Heart left ventricle (tissue), 16 donors: ENCODE data around the gene HMG20A. TPM values are rescaled to one million over a fixed set of nuclear protein-coding genes. Genes with fewer than 3 reads are reported as not detected.

ENCODE experiments used
- ATAC-seq, 4 donors: fragments of 200-7000 bp; cut with Tn5 transposase; one replicate each; pipeline ENCODE4 v1.9.1; 2020 to 2022; ENCODE audit warnings: moderate library complexity in 4 of 4, mild to moderate bottlenecking in 3 of 4, moderate number of reproducible peaks in 1 of 4
- DNase-seq, 5 donors: peaks; one replicate each; pipeline ENCODE4 v3.0.0-alpha.2; 2020
- H3K27ac ChIP-seq, 12 donors: fragments of 200-600 bp; sonication (generic) in 4 of 12; one replicate each; pipeline versions ENCODE4 v1.5.0 to v1.8.0; 2016 to 2022; ENCODE audit warnings: mild to moderate bottlenecking in 2 of 12
- H3K27me3 ChIP-seq, 9 donors: fragments of 200-600 bp; sonication (generic) in 2 of 9; one replicate each; pipeline versions ENCODE4 v1.5.1 to v1.8.0; 2016 to 2022; ENCODE audit warnings: mild to moderate bottlenecking in 3 of 9
- H3K36me3 ChIP-seq, 9 donors: fragments of 200-600 bp; sonication (generic) in 2 of 9; one replicate each; pipeline versions ENCODE4 v1.5.0 to v1.8.0; 2018 to 2022; ENCODE audit warnings: mild to moderate bottlenecking in 2 of 9
- H3K4me1 ChIP-seq, 12 donors: fragments of 200-600 bp; sonication (generic) in 4 of 12; one replicate each; pipeline versions ENCODE4 v1.5.0 to v1.8.0; 2016 to 2022; ENCODE audit warnings: mild to moderate bottlenecking in 3 of 12
- H3K4me3 ChIP-seq, 12 donors: fragments of 200-600 bp; sonication (generic) in 4 of 12; one replicate each; pipeline versions ENCODE4 v1.5.0 to v1.8.0; 2017 to 2022; ENCODE audit warnings: mild to moderate bottlenecking in 9 of 12, moderate library complexity in 4 of 12
- H3K9me3 ChIP-seq, 12 donors: fragments of 200-600 bp; sonication (generic) in 4 of 12; one replicate each; pipeline versions ENCODE4 v1.5.0 to v1.8.0; 2016 to 2022; ENCODE audit warnings: mild to moderate bottlenecking in 1 of 12
- CTCF ChIP-seq, 12 donors: fragments of 200-600 bp; sonication (generic) in 4 of 12; IDR thresholded peaks; one replicate each; pipeline versions ENCODE4 v1.5.0 to v1.8.0; 2018 to 2022; ENCODE audit warnings: antibody characterized with exemption in 12 of 12, mild to moderate bottlenecking in 5 of 12
- POLR2A ChIP-seq, 2 donors: fragments of 450-650 bp; IDR thresholded peaks; one replicate each; pipeline ENCODE4 v1.6.1; 2017; ENCODE audit warnings: antibody characterized with exemption in 2 of 2, mild to moderate bottlenecking in 2 of 2, moderate library complexity in 2 of 2
- WGBS, 4 donors: extraction: QIAGEN DNeasy Blood & Tissue Kit in 2 of 4; methylation state at CpG; one replicate each; pipeline versions ENCODE4 v1.1.5 to v1.1.7; 2013 to 2018; 5-methylcytosine and 5-hydroxymethylcytosine counted together
- intact Hi-C, 10 donors: fragments of 100-400 bp; cut with DNase I; formaldehyde crosslinking; loops; one replicate each; pipeline versions ENCODE4 v1.11.1 to v1.14.2; 2022
- polyA plus RNA-seq, 2 donors: library from polyadenylated mRNA; stranded (reverse); fragments of 200-250 nt; gene quantifications; one replicate each; pipeline ENCODE4 v1.2.3, GENCODE V29; 2013
- total RNA-seq, 9 donors: library from RNA; depleted of rRNA in 2 of 9; stranded (reverse); fragments of >200 nt in 2 of 9; fragmentation: NEBNext Ultra II Directional in 3 of 9; extraction: Animal tissue kit (Norgen Biotek cat#: 25700) in 3 of 9; gene quantifications; one replicate each; pipeline versions ENCODE4 v1.1.0 to v1.2.4, GENCODE V29; 2016 to 2023
- donor health status: ischemic (EF 13 %, LVEDD 7.1; RV severe dilation, severe dysfunction).
- donor health status: healthy with polysubstance abuse.
- donor health status: DM: no; HTN: yes; CAD: no.
- donor health status: DM: no; HTN: no; CAD: no.
- donor health status: ischemic (EF 25% LVEDD 6.9; RV normal size, moderate dysfunction).
- donor health status: ischemic (EF 25% LVEDD 5.7; RV mildly dilated, moderate dysfunction).
- donor health status: healthy.
- donor health status: DM: yes; HTN: yes; CAD: no.
- donor health status: ischemic (EF 35%, LVEDD 5.7; RV mildly dilated, moderate dysfunction).
- donor health status: nonischemic (EF 11% LVEDD 7.7; RV severe dilation, severe dysfunction).
- donor health status: DM: yes; HTN: yes; CAD: no.
- donor health status: PGD.
- donor health status: ischemic (EF 29% LVEDD 5.4; RV normal size, mild dysfunction).
- donor health status: nonischemic (EF 23%, LVEDD 6.1; RV moderate dilation, normal function).

HMG20A gene
- total and polyA plus RNA-seq, 11 donors: 14.8 to 54.1 (median 32.0) TPM

- Histone ChIP-seq H3K4me3 (no peak overlapping the region), H3K27me3 (no peaks in the 10 kb centered on the region), H3K9me3 (no peaks in the 10 kb centered on the region), H3K4me1 (peaks cover 0 to 37% (median 22%) of the 10 kb centered on the region in 12 donors), H3K27ac (no peak overlapping the region), H3K36me3 (no peaks in the 10 kb centered on the region)
- intact Hi-C loops: no loop called here
- no peak for TF ChIP-seq POLR2A (IDR thresholded peaks at IDR 0.05)
- no peak for TF ChIP-seq CTCF (IDR thresholded peaks at IDR 0.05)
- DNase-seq (peak in 3 of 5 donors; percentile 21 to 55 (median 24)), ATAC-seq (no peak)
- 90 to 96% (median 93%) methylated on average over 20 to 26 of the region's 26 CpGs for WGBS, 4 donors
These were observed 110.7 kb downstream of the HMG20A start for GRCh38 chr15:77531191-77532000.

GRCh38 chr15:77532067-77532710, 111.5 kb downstream of the HMG20A start:
- H3K27ac ChIP-seq: no peak overlapping the region
- H3K4me3 ChIP-seq: no peak overlapping the region
- peaks cover 0 to 30% (median 19%) of the 10 kb centered on the region in 12 donors for H3K4me1 ChIP-seq
- WGBS, 4 donors: 85 to 100% (median 92%) methylated on average over 3 of the region's 3 CpGs
- TF ChIP-seq CTCF (IDR thresholded peaks at IDR 0.05): no peak
- no peak for TF ChIP-seq POLR2A (IDR thresholded peaks at IDR 0.05)
- no peaks in the 10 kb centered on the region for H3K36me3 ChIP-seq
- H3K27me3 ChIP-seq: no peaks in the 10 kb centered on the region
- no peak for ATAC-seq
- no peaks in the 10 kb centered on the region for H3K9me3 ChIP-seq
- intact Hi-C loops: no loop called here
- DNase-seq: peak in 3 of 5 donors; percentile 11 to 53 (median 17)

GRCh38 chr15:77532846-77533245, 112.2 kb downstream of the HMG20A start:
- 80 to 91% (median 84%) methylated on average over 7 of the region's 7 CpGs for WGBS, 4 donors
- H3K27me3 ChIP-seq: no peaks in the 10 kb centered on the region
- intact Hi-C loops: loop anchor here in 1 of 10 donors (1.0 kb wide), 1 partner anchor 17 kb away; no protein-coding TSS in a partner anchor
- no peak overlapping the region for H3K4me3 ChIP-seq
- ATAC-seq (no peak), DNase-seq (peak in 2 of 5 donors; percentile 6 to 20)
- no peaks in the 10 kb centered on the region for H3K9me3 ChIP-seq
- H3K27ac ChIP-seq: no peak overlapping the region
- TF ChIP-seq CTCF (IDR thresholded peaks at IDR 0.05) (no peak), POLR2A (IDR thresholded peaks at IDR 0.05) (no peak)
- H3K4me1 ChIP-seq: peaks cover 0 to 25% (median 17%) of the 10 kb centered on the region in 12 donors
- H3K36me3 ChIP-seq: no peaks in the 10 kb centered on the region
